HepG2 (cell line): ENCODE results near the gene RBP3. TPM values are rescaled to one million over a fixed set of nuclear protein-coding genes. Genes with fewer than 3 reads are reported as not detected.

ENCODE experiments used
- ARNT2 ChIP-seq: sonication (generic); formaldehyde crosslinking; IDR thresholded peaks from 2 replicates; pipeline ENCODE4 v1.8.0; 2022; ENCODE audit warnings: mild to moderate bottlenecking, low read depth, missing genetic modification reagents, moderate library complexity
- BRD4 ChIP-seq: sonication (generic); formaldehyde crosslinking; IDR thresholded peaks from 2 replicates; pipeline ENCODE4 v1.4.0; 2020; ENCODE audit warnings: missing genetic modification reagents
- CEBPB ChIP-seq: IDR thresholded peaks from 2 replicates; pipeline ENCODE4 v1.6.1; 2011; ENCODE audit warnings: low read depth, low read length, improper control_type of control experiment, borderline replicate concordance
- CHD4 ChIP-seq: fragments of 200-600 bp; sonication (generic); IDR thresholded peaks from 2 replicates; pipeline ENCODE4 v1.7.0; 2017; ENCODE audit warnings: mild to moderate bottlenecking, low read length, borderline replicate concordance
- CREB1 ChIP-seq, 2 experiments: fragments of 450-650 bp in 1 of 2; IDR thresholded peaks; 2 replicates each; pipeline ENCODE4 v1.6.1; 2016 to 2017; ENCODE audit warnings: control low read depth in 1 of 2, mild to moderate bottlenecking in 1 of 2, missing compliant biosample characterization in 1 of 2, missing genetic modification characterization in 1 of 2
- DNMT3B ChIP-seq: conservative IDR thresholded peaks from 2 replicates; pipeline ENCODE4 v1.6.1; 2016; ENCODE audit warnings: missing biosample characterization, control low read depth
- ERF ChIP-seq: IDR thresholded peaks from 2 replicates; pipeline ENCODE4 v1.6.1; 2018; ENCODE audit warnings: missing biosample characterization, missing genetic modification reagents
- GABPA ChIP-seq, 2 experiments: IDR thresholded peaks; 2 replicates each; pipeline ENCODE4 v1.6.1; 2011 to 2016; ENCODE audit warnings: low read depth in 2 of 2, low read length in 1 of 2, missing biosample characterization in 1 of 2, missing genetic modification characterization in 1 of 2
- KDM6A ChIP-seq: IDR thresholded peaks from 2 replicates; pipeline ENCODE4 v1.6.1; 2016; ENCODE audit warnings: low read depth
- KMT2B ChIP-seq: IDR thresholded peaks from 2 replicates; pipeline ENCODE4 v1.6.1; 2016; ENCODE audit warnings: missing genetic modification reagents, missing compliant biosample characterization
- MAF1 ChIP-seq: sonication (generic); formaldehyde crosslinking; IDR thresholded peaks from 2 replicates; pipeline ENCODE4 v1.5.0; 2020; ENCODE audit warnings: missing genetic modification reagents, borderline replicate concordance
- MAZ ChIP-seq, 2 experiments: sonication (generic) in 1 of 2; formaldehyde crosslinking in 1 of 2; IDR thresholded peaks; 2 replicates each; pipeline versions ENCODE4 v1.5.0 to v1.6.1; 2012 to 2020; ENCODE audit warnings: low read depth in 2 of 2, mild to moderate bottlenecking in 2 of 2, borderline replicate concordance in 1 of 2, improper control_type of control experiment in 1 of 2, low read length in 1 of 2, missing genetic modification reagents in 1 of 2, moderate library complexity in 1 of 2
- MTF1 ChIP-seq: sonication (generic); formaldehyde crosslinking; IDR thresholded peaks from 2 replicates; pipeline ENCODE4 v1.5.0; 2020; ENCODE audit warnings: missing genetic modification reagents
- MXD4 ChIP-seq: IDR thresholded peaks from 2 replicates; pipeline ENCODE4 v1.6.1; 2016; ENCODE audit warnings: mild to moderate bottlenecking, missing biosample characterization, missing genetic modification reagents
- PRPF4 ChIP-seq: fragments of 200-400 bp; formaldehyde crosslinking; IDR thresholded peaks from 2 replicates; pipeline ENCODE4 v1.6.1; 2016; ENCODE audit warnings: low read length, low read depth; ENCODE audit not compliant: poor library complexity, severe bottlenecking
- SETDB1 ChIP-seq: sonication (generic); formaldehyde crosslinking; IDR thresholded peaks from 2 replicates; pipeline ENCODE4 v1.5.1; 2020; ENCODE audit warnings: missing genetic modification reagents, mild to moderate bottlenecking, borderline replicate concordance
- SNAPC5 ChIP-seq: sonication (generic); formaldehyde crosslinking; IDR thresholded peaks from 2 replicates; pipeline ENCODE4 v1.8.1; 2023; ENCODE audit warnings: mild to moderate bottlenecking, missing genetic modification reagents, borderline replicate concordance
- SRSF4 ChIP-seq: fragments of 200-400 bp; formaldehyde crosslinking; IDR thresholded peaks from one replicate; pipeline ENCODE4 v1.6.1; 2018; ENCODE audit warnings: mild to moderate bottlenecking, low read depth, low read length, moderate library complexity; ENCODE audit not compliant: poor library complexity, severe bottlenecking
- THYN1 ChIP-seq: sonication (generic); formaldehyde crosslinking; IDR thresholded peaks from 2 replicates; pipeline ENCODE4 v1.8.1; 2023; ENCODE audit warnings: low read depth, mild to moderate bottlenecking, moderate library complexity, missing genetic modification reagents, borderline replicate concordance
- ZNF12 ChIP-seq: sonication (generic); formaldehyde crosslinking; IDR thresholded peaks from 2 replicates; pipeline ENCODE4 v1.5.0; 2020; ENCODE audit warnings: missing genetic modification reagents
- ZNF235 ChIP-seq: sonication (generic); formaldehyde crosslinking; IDR thresholded peaks from 2 replicates; pipeline ENCODE4 v1.8.1; 2023; ENCODE audit warnings: mild to moderate bottlenecking, missing genetic modification reagents, borderline replicate concordance
- ZNF431 ChIP-seq: sonication (generic); formaldehyde crosslinking; IDR thresholded peaks from 2 replicates; pipeline ENCODE4 v1.9.0; 2022; ENCODE audit warnings: missing genetic modification reagents, low read depth, mild to moderate bottlenecking, borderline replicate concordance
- ZNF549 ChIP-seq: sonication (generic); formaldehyde crosslinking; IDR thresholded peaks from 2 replicates; pipeline ENCODE4 v1.5.0; 2020; ENCODE audit warnings: missing genetic modification reagents
- ZNF598 ChIP-seq: sonication (generic); formaldehyde crosslinking; IDR thresholded peaks from 2 replicates; pipeline ENCODE4 v1.5.1; 2020; ENCODE audit warnings: mild to moderate bottlenecking, missing genetic modification reagents, borderline replicate concordance
- ZNF709 ChIP-seq: sonication (generic); formaldehyde crosslinking; IDR thresholded peaks from 2 replicates; pipeline ENCODE4 v1.5.0; 2020; ENCODE audit warnings: mild to moderate bottlenecking, missing genetic modification reagents
- ZSCAN29 ChIP-seq: sonication (generic); formaldehyde crosslinking; conservative IDR thresholded peaks from 2 replicates; pipeline ENCODE4 v1.4.0; 2020; ENCODE audit warnings: mild to moderate bottlenecking, missing genetic modification reagents
- polyA plus RNA-seq, 8 experiments: library from polyadenylated mRNA; depleted of rRNA in 3 of 8; stranded (reverse) in 7 of 8; unstranded in 1 of 8; fragments of >200 nt; fragmentation: Illumina TruSeq in 4 of 8; extraction: Trizol in 4 of 8; gene quantifications; 2 replicates each; pipeline versions ENCODE4 v1.2.1 to v1.2.3, GENCODE V29; 2011 to 2016; ENCODE audit warnings: low read depth in 4 of 8, missing spikeins in 1 of 8, mixed read lengths in 1 of 8; ENCODE audit not compliant: insufficient read depth in 1 of 8
- total RNA-seq, 5 experiments: library from RNA; depleted of rRNA; stranded (reverse); fragments of >200 nt; fragmentation: Illumina TruSeq; extraction: Trizol; gene quantifications; 2 replicates each; pipeline ENCODE4 v1.2.3, GENCODE V29; 2016; ENCODE audit warnings: low read depth in 1 of 5
- TF ChIP-seq, protein P1 (sequence below): sonication (generic); formaldehyde crosslinking; conservative IDR thresholded peaks from 2 replicates; pipeline ENCODE4 v1.5.0; 2020; ENCODE audit warnings: missing genetic modification reagents
- TF ChIP-seq, protein P2 (sequence below): sonication (generic); formaldehyde crosslinking; IDR thresholded peaks from 2 replicates; pipeline ENCODE4 v1.4.0; 2020; ENCODE audit warnings: mild to moderate bottlenecking, missing genetic modification reagents

RBP3 gene
- total and polyA plus RNA-seq, 2 of the 13 experiments (the other 11 are each of a cell fraction or from before 2014, with no cell fraction given): not detected

- TF ChIP-seq, protein P1, sequence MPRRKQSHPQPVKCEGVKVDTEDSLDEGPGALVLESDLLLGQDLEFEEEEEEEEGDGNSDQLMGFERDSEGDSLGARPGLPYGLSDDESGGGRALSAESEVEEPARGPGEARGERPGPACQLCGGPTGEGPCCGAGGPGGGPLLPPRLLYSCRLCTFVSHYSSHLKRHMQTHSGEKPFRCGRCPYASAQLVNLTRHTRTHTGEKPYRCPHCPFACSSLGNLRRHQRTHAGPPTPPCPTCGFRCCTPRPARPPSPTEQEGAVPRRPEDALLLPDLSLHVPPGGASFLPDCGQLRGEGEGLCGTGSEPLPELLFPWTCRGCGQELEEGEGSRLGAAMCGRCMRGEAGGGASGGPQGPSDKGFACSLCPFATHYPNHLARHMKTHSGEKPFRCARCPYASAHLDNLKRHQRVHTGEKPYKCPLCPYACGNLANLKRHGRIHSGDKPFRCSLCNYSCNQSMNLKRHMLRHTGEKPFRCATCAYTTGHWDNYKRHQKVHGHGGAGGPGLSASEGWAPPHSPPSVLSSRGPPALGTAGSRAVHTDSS: peak; percentile 66; the same call in 1 of the 2 replicates
- TF ChIP-seq KDM6A (CRISPR knock-in tag) (no peak), KMT2B (CRISPR knock-in tag) (no peak), THYN1 (CRISPR knock-in tag) (no peak), DNMT3B (CRISPR knock-in tag) (no peak), ZNF431 (CRISPR knock-in tag) (no peak), CEBPB (no peak), ERF (CRISPR knock-in tag) (no peak; the same call in 1 of the 2 replicates), SNAPC5 (CRISPR knock-in tag) (no peak), ARNT2 (no peak), ZNF235 (CRISPR knock-in tag) (no peak), MAZ (IDR thresholded peaks at IDR 0.05; ENCODE audit: borderline replicate concordance, low read depth, low read length) (no peak), MAZ (CRISPR knock-in tag; IDR thresholded peaks at IDR 0.05; ENCODE audit: low read depth) (peak; percentile 72; the same call in 1 of the 2 replicates), MAF1 (CRISPR knock-in tag) (0 out of 2 replicates have a peak, but pooled peaks have one; percentile 30), CREB1 (IDR thresholded peaks at IDR 0.05) (no peak), CREB1 (CRISPR knock-in tag; IDR thresholded peaks at IDR 0.05) (no peak), CHD4 (no peak), MTF1 (CRISPR knock-in tag) (no peak), ZSCAN29 (CRISPR knock-in tag) (no peak), ZNF12 (no peak), ZNF549 (CRISPR knock-in tag) (no peak), PRPF4 (no peak), GABPA (IDR thresholded peaks at IDR 0.05; ENCODE audit: low read depth, low read length) (no peak), GABPA (CRISPR knock-in tag; IDR thresholded peaks at IDR 0.05; ENCODE audit: low read depth) (no peak), SRSF4 (no peak), ZNF709 (CRISPR knock-in tag) (peak; percentile 77; the same call in 1 of the 2 replicates), SETDB1 (CRISPR knock-in tag) (no peak), BRD4 (CRISPR knock-in tag) (no peak), ZNF598 (no peak), MXD4 (CRISPR knock-in tag) (0 out of 2 replicates have a peak, but pooled peaks have one; percentile 31)
- TF ChIP-seq, protein P2, sequence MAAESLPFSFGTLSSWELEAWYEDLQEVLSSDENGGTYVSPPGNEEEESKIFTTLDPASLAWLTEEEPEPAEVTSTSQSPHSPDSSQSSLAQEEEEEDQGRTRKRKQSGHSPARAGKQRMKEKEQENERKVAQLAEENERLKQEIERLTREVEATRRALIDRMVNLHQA (CRISPR knock-in tag): no peak
Measured at GRCh38 chr10:47384148-47384921, 36.2 kb downstream of the RBP3 start, which contains the start of gene ZNF488 (continued).
